Renal cortex interstitium (tissue), 11 donors: Measurements from ENCODE around the gene ARFRP1. TPM values are rescaled to one million over a fixed set of nuclear protein-coding genes. Genes with fewer than 3 reads are reported as not detected.
"Not testable (repeated sequence)": the region's sequence is repeated elsewhere in the genome, so short reads cannot be mapped to it uniquely, and the experiment has no call there.

Experiments
- DNase-seq, 11 donors: peaks; one replicate each; pipeline ENCODE4 v3.0.0-alpha.2; 2013; ENCODE audit warnings: low read depth in 9 of 11, low spot score in 4 of 11; ENCODE audit errors: extremely low read depth in 1 of 11
- polyA plus RNA-seq, 3 donors: library from polyadenylated mRNA; unstranded; fragments of 120-200 nt; gene quantifications; one replicate each; pipeline ENCODE4 v1.2.1, GENCODE V29; 2013; ENCODE audit not compliant: insufficient read length in 3 of 3

ARFRP1 gene
- polyA plus RNA-seq, 3 donors = 28.3 to 37.0 (median 36.2) TPM

GRCh38 chr20:63688228-63689045 is 19.3 kb downstream of the ARFRP1 start:
- DNase-seq = no peak

- DNase-seq = no peak
Measured at GRCh38 chr20:63687419-63688178, 20.2 kb downstream of the ARFRP1 start.

- DNase-seq = peak in 3 of 11 donors; percentile 23 to 62 (median 37)
Measured at GRCh38 chr20:63686492-63687321, 21.1 kb downstream of the ARFRP1 start.

- no peak for DNase-seq
Measured at GRCh38 chr20:63686094-63686491, 21.7 kb downstream of the ARFRP1 start.

- DNase-seq = no peak
Measured at GRCh38 chr20:63685269-63686026, 22.3 kb downstream of the ARFRP1 start.

GRCh38 chr20:63682384-63683139 is 25.2 kb downstream of the ARFRP1 start:
- DNase-seq = no peak

GRCh38 chr20:63681609-63682142 is 26.1 kb downstream of the ARFRP1 start:
- no peak for DNase-seq

GRCh38 chr20:63680857-63681608 is 26.7 kb downstream of the ARFRP1 start:
- DNase-seq = no peak

GRCh38 chr20:63680427-63680826 is 27.3 kb downstream of the ARFRP1 start:
- DNase-seq = no peak

GRCh38 chr20:63679799-63680305 is 27.9 kb downstream of the ARFRP1 start:
- DNase-seq = no peak

- no peak for DNase-seq
Measured at GRCh38 chr20:63678667-63679465, 28.9 kb downstream of the ARFRP1 start.

- no peak for DNase-seq
Measured at GRCh38 chr20:63678071-63678470, 29.7 kb downstream of the ARFRP1 start.

- DNase-seq = no peak
Measured at GRCh38 chr20:63675681-63676368, 32.0 kb downstream of the ARFRP1 start.

GRCh38 chr20:63673951-63674350 is 33.8 kb downstream of the ARFRP1 start:
- no peak for DNase-seq

- no peak for DNase-seq
Measured at GRCh38 chr20:63672666-63673065, 35.1 kb downstream of the ARFRP1 start.

- not testable (repeated sequence) for DNase-seq
Measured at GRCh38 chr20:63671695-63672094, 36.1 kb downstream of the ARFRP1 start.
